NCI-H2196 treated with DMSO at 0.1 percent for 48 hours (cell line): ENCODE results near the gene C17orf113.
A peak's percentile ranks its signal among the peaks of the same experiment; 100 is the strongest.
"Not testable (repeated sequence)": the region's sequence is repeated elsewhere in the genome, so short reads cannot be mapped to it uniquely, and the experiment has no call there.

Experiments used
- DNase-seq: peaks from one replicate; lab custom pipeline; 2025; ENCODE audit not compliant: unreplicated experiment; lab: John Stamatoyannopoulos, UW

Gene C17orf113

GRCh38 chr17:42017866-42018200, 32.6 kb downstream of the C17orf113 start:
- DNase-seq: no peak

GRCh38 chr17:42016941-42017865, 33.2 kb downstream of the C17orf113 start, which contains the start of gene DNAJC7:
Gene DNAJC7, minus strand, starts transcription at chr17:42017439. Its CDS starts 23 bp downstream, at chr17:42017416.
- DNase-seq: peak; percentile 82

- DNase-seq: no peak
These were observed 34.0 kb downstream of the C17orf113 start for GRCh38 chr17:42016411-42016831.

GRCh38 chr17:42013740-42014139, 36.7 kb downstream of the C17orf113 start:
- not testable (repeated sequence) for DNase-seq

GRCh38 chr17:42012363-42012762, 38.0 kb downstream of the C17orf113 start:
- not testable (repeated sequence) for DNase-seq

- DNase-seq: no peak
These were observed 39.4 kb downstream of the C17orf113 start for GRCh38 chr17:42010898-42011516.

GRCh38 chr17:42010266-42010680, 40.1 kb downstream of the C17orf113 start:
- DNase-seq: not testable (repeated sequence)

GRCh38 chr17:42009170-42009569, 41.2 kb downstream of the C17orf113 start:
- DNase-seq: no peak

- no peak for DNase-seq
These were observed 45.2 kb downstream of the C17orf113 start for GRCh38 chr17:42005166-42005565.

- no peak for DNase-seq
These were observed 47.6 kb downstream of the C17orf113 start for GRCh38 chr17:42002792-42003301.

- no peak for DNase-seq
These were observed 48.1 kb downstream of the C17orf113 start for GRCh38 chr17:42002175-42002791.

GRCh38 chr17:42001729-42002128, 48.7 kb downstream of the C17orf113 start:
- DNase-seq: no peak

GRCh38 chr17:42000413-42001133, 49.8 kb downstream of the C17orf113 start:
- no peak for DNase-seq

- no peak for DNase-seq
These were observed 51.9 kb downstream of the C17orf113 start for GRCh38 chr17:41998497-41998896.

- DNase-seq: no peak
These were observed 53.6 kb downstream of the C17orf113 start for GRCh38 chr17:41996855-41997164.

GRCh38 chr17:41992576-41992975, 57.8 kb downstream of the C17orf113 start:
- DNase-seq: no peak

GRCh38 chr17:41989702-41990419, 60.5 kb downstream of the C17orf113 start:
- DNase-seq: no peak

- no peak for DNase-seq
These were observed 62.0 kb downstream of the C17orf113 start for GRCh38 chr17:41988418-41988817.
